T-helper 1 cell treated with Interleukin-12 subunit alpha and Interleukin-12 subunit beta and Interleukin-4 antibody, amounts not matched to agents 30 μg/mL and 1 μg/mL, for 36 hours (primary cell): Measurements from ENCODE around the gene MCC.

ENCODE experiments used
- H3K27ac Mint-ChIP-seq: one replicate; pipeline ENCODE4 v1.8.0; 2021; ENCODE audit warnings: mild to moderate bottlenecking, mixed read lengths
- H3K27me3 Mint-ChIP-seq: one replicate; pipeline ENCODE4 v1.8.0; 2021; ENCODE audit warnings: low read depth, mixed read lengths
- H3K36me3 Mint-ChIP-seq: one replicate; pipeline ENCODE4 v1.8.0; 2021; ENCODE audit warnings: low read depth, mixed read lengths
- H3K4me1 Mint-ChIP-seq: one replicate; pipeline ENCODE4 v1.8.0; 2021; ENCODE audit warnings: low read depth, mixed read lengths
- H3K4me3 Mint-ChIP-seq: one replicate; pipeline ENCODE4 v1.8.0; 2021; ENCODE audit warnings: mild to moderate bottlenecking, moderate library complexity, mixed read lengths
- H3K9me3 Mint-ChIP-seq: one replicate; pipeline ENCODE4 v1.8.0; 2021; ENCODE audit warnings: mixed read lengths

Gene MCC

GRCh38 chr5:113197456-113198200 lies 290.6 kb downstream of the MCC start:
- Mint-ChIP-seq H3K4me3 (no peak overlapping the region), H3K9me3 (no peaks in the 10 kb centered on the region), H3K4me1 (peaks cover 2% of the 10 kb centered on the region), H3K27me3 (no peaks in the 10 kb centered on the region), H3K27ac (no peak overlapping the region), H3K36me3 (no peaks in the 10 kb centered on the region)

GRCh38 chr5:113195771-113196170 lies 292.5 kb downstream of the MCC start:
- H3K27me3 Mint-ChIP-seq, result no peaks in the 10 kb centered on the region
- no peak overlapping the region for H3K27ac Mint-ChIP-seq
- no peaks in the 10 kb centered on the region for H3K9me3 Mint-ChIP-seq
- H3K4me3 Mint-ChIP-seq, result no peak overlapping the region
- H3K4me1 Mint-ChIP-seq, result peaks cover 2% of the 10 kb centered on the region
- H3K36me3 Mint-ChIP-seq, result no peaks in the 10 kb centered on the region

- Mint-ChIP-seq H3K4me3 (no peak overlapping the region), H3K9me3 (no peaks in the 10 kb centered on the region), H3K27me3 (no peaks in the 10 kb centered on the region), H3K4me1 (peaks cover 2% of the 10 kb centered on the region), H3K27ac (no peak overlapping the region), H3K36me3 (no peaks in the 10 kb centered on the region)
These were observed 293.0 kb downstream of the MCC start for GRCh38 chr5:113195251-113195650.

GRCh38 chr5:113194591-113194990 lies 293.7 kb downstream of the MCC start:
- Mint-ChIP-seq H3K9me3 (no peaks in the 10 kb centered on the region), H3K27me3 (no peaks in the 10 kb centered on the region), H3K36me3 (no peaks in the 10 kb centered on the region), H3K4me3 (no peak overlapping the region), H3K4me1 (peaks cover 2% of the 10 kb centered on the region), H3K27ac (no peak overlapping the region)

GRCh38 chr5:113194125-113194524 lies 294.1 kb downstream of the MCC start:
- Mint-ChIP-seq H3K4me1 (peaks cover 2% of the 10 kb centered on the region), H3K27me3 (no peaks in the 10 kb centered on the region), H3K4me3 (no peak overlapping the region), H3K9me3 (no peaks in the 10 kb centered on the region), H3K36me3 (no peaks in the 10 kb centered on the region), H3K27ac (no peak overlapping the region)

- no peak overlapping the region for H3K27ac Mint-ChIP-seq
- H3K27me3 Mint-ChIP-seq, result no peaks in the 10 kb centered on the region
- peaks cover 2% of the 10 kb centered on the region for H3K4me1 Mint-ChIP-seq
- no peak overlapping the region for H3K4me3 Mint-ChIP-seq
- H3K36me3 Mint-ChIP-seq, result no peaks in the 10 kb centered on the region
- no peaks in the 10 kb centered on the region for H3K9me3 Mint-ChIP-seq
These were observed 294.8 kb downstream of the MCC start for GRCh38 chr5:113193311-113193978.

- H3K27ac Mint-ChIP-seq, result no peak overlapping the region
- H3K36me3 Mint-ChIP-seq, result no peaks in the 10 kb centered on the region
- no peaks in the 10 kb centered on the region for H3K27me3 Mint-ChIP-seq
- no peak overlapping the region for H3K4me3 Mint-ChIP-seq
- H3K4me1 Mint-ChIP-seq, result peaks cover under 1% of the 10 kb centered on the region
- no peaks in the 10 kb centered on the region for H3K9me3 Mint-ChIP-seq
These were observed 295.7 kb downstream of the MCC start for GRCh38 chr5:113192541-113192940.

- no peaks in the 10 kb centered on the region for H3K4me1 Mint-ChIP-seq
These were observed 297.9 kb downstream of the MCC start for GRCh38 chr5:113190347-113190746.

GRCh38 chr5:113189291-113189690 lies 299.0 kb downstream of the MCC start:
- Mint-ChIP-seq H3K4me3 (no peak overlapping the region), H3K9me3 (no peaks in the 10 kb centered on the region), H3K27ac (no peak overlapping the region), H3K36me3 (no peaks in the 10 kb centered on the region), H3K27me3 (no peaks in the 10 kb centered on the region), H3K4me1 (no peaks in the 10 kb centered on the region)

More at GRCh38 chr5:113190347-113190746, 297.9 kb downstream of the MCC start:
- Mint-ChIP-seq H3K27ac (no peak overlapping the region), H3K36me3 (no peaks in the 10 kb centered on the region), H3K9me3 (no peaks in the 10 kb centered on the region), H3K4me3 (no peak overlapping the region), H3K27me3 (no peaks in the 10 kb centered on the region)

GRCh38 chr5:113188436-113188835 lies 299.8 kb downstream of the MCC start:
- no peaks in the 10 kb centered on the region for H3K9me3 Mint-ChIP-seq
- no peaks in the 10 kb centered on the region for H3K36me3 Mint-ChIP-seq
- no peaks in the 10 kb centered on the region for H3K27me3 Mint-ChIP-seq
- no peak overlapping the region for H3K27ac Mint-ChIP-seq
- H3K4me1 Mint-ChIP-seq, result no peaks in the 10 kb centered on the region
- no peak overlapping the region for H3K4me3 Mint-ChIP-seq

GRCh38 chr5:113187906-113188305 lies 300.3 kb downstream of the MCC start:
- Mint-ChIP-seq H3K4me3 (no peak overlapping the region), H3K4me1 (no peaks in the 10 kb centered on the region), H3K27ac (no peak overlapping the region), H3K36me3 (no peaks in the 10 kb centered on the region), H3K27me3 (peaks cover 2% of the 10 kb centered on the region), H3K9me3 (no peaks in the 10 kb centered on the region)

GRCh38 chr5:113186061-113186460 lies 302.2 kb downstream of the MCC start:
- Mint-ChIP-seq H3K4me1 (no peaks in the 10 kb centered on the region), H3K27ac (no peak overlapping the region), H3K9me3 (no peaks in the 10 kb centered on the region), H3K36me3 (no peaks in the 10 kb centered on the region), H3K4me3 (no peak overlapping the region), H3K27me3 (peaks cover 5% of the 10 kb centered on the region)

- H3K36me3 Mint-ChIP-seq, result no peaks in the 10 kb centered on the region
- H3K9me3 Mint-ChIP-seq, result no peaks in the 10 kb centered on the region
- no peaks in the 10 kb centered on the region for H3K4me1 Mint-ChIP-seq
- peaks cover 5% of the 10 kb centered on the region for H3K27me3 Mint-ChIP-seq
- H3K27ac Mint-ChIP-seq, result no peak overlapping the region
- H3K4me3 Mint-ChIP-seq, result no peak overlapping the region
These were observed 304.6 kb downstream of the MCC start for GRCh38 chr5:113183694-113184093.

GRCh38 chr5:113182658-113183344 lies 305.5 kb downstream of the MCC start:
- no peaks in the 10 kb centered on the region for H3K4me1 Mint-ChIP-seq
- H3K27me3 Mint-ChIP-seq, result peaks cover 5% of the 10 kb centered on the region
- H3K4me3 Mint-ChIP-seq, result no peak overlapping the region
- H3K27ac Mint-ChIP-seq, result no peak overlapping the region
- no peaks in the 10 kb centered on the region for H3K36me3 Mint-ChIP-seq
- H3K9me3 Mint-ChIP-seq, result no peaks in the 10 kb centered on the region
